ENCODE results near the gene CHST11.

DNA sequence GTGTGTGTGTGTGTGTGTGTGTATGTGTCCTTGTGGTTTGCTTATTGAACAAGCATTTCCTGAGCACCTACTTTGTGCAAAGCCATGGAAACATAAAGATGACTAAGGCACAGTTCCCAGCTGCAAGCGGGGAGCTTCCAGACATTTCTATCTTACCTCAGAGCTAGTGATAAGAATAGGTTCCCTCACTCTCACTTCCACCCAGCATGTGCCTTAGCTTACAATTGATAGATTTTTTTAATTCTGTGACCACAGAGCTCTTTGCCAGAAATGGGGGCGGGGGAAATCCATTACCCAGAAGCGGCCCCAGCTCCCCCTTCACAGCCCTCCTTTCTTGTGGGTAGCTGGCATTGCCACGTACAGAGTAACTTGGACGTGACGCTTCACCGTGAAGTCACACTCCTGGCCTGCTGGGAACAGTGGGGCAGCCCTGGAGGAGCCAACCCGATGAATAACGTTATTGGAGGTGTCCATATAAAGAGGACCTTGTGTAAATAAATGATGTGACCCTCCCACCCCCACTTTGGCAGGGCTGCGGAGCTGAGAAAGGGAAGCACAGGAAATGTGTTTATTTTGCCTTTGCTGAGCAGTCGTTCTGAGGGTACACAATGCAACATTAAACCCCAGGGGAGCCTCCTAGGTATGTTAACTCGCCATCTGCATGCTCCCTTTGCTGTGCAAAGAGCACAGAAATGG lies 238.9 kb downstream of the CHST11 start:
- no peak for TF ChIP-seq POLR2A (IDR thresholded peaks at IDR 0.05)
- TF ChIP-seq, protein P1, sequence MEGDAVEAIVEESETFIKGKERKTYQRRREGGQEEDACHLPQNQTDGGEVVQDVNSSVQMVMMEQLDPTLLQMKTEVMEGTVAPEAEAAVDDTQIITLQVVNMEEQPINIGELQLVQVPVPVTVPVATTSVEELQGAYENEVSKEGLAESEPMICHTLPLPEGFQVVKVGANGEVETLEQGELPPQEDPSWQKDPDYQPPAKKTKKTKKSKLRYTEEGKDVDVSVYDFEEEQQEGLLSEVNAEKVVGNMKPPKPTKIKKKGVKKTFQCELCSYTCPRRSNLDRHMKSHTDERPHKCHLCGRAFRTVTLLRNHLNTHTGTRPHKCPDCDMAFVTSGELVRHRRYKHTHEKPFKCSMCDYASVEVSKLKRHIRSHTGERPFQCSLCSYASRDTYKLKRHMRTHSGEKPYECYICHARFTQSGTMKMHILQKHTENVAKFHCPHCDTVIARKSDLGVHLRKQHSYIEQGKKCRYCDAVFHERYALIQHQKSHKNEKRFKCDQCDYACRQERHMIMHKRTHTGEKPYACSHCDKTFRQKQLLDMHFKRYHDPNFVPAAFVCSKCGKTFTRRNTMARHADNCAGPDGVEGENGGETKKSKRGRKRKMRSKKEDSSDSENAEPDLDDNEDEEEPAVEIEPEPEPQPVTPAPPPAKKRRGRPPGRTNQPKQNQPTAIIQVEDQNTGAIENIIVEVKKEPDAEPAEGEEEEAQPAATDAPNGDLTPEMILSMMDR (IDR thresholded peaks at IDR 0.05) = no peak

All from ovary (tissue), 3 donors.